Activated CD4-positive, alpha-beta memory T cell treated with anti-CD3 and anti-CD28 coated beads, Interleukin-2, amount 10 ng/mL, durations not matched to agents 7 days and 5 days (primary cell): ENCODE measurements around the gene MAP3K14. TPM values are rescaled to one million over a fixed set of nuclear protein-coding genes. Genes with fewer than 3 reads are reported as not detected.
A peak's percentile ranks its signal among the peaks of the same experiment; 100 is the strongest.

Experiments
- CTCF ChIA-PET: fragments of 350-600 bp; sonication (Branson Sonifier 250); formaldehyde crosslinking; loops from one replicate; lab custom pipeline; 2021; ENCODE audit warnings: antibody characterized with exemption, inconsistent platforms; lab: Charles Lee
- POLR2A ChIA-PET: fragments of 350-600 bp; sonication (Branson Sonifier 250); formaldehyde crosslinking; loops from one replicate; lab custom pipeline; 2021; ENCODE audit warnings: antibody characterized with exemption; lab: Charles Lee
- DNase-seq: peaks from one replicate; pipeline ENCODE4 v3.0.0-alpha.2; 2020
- H3K27ac Mint-ChIP-seq: one replicate; pipeline ENCODE4 v1.8.0; 2021; ENCODE audit warnings: mild to moderate bottlenecking, mixed read lengths
- H3K27me3 Mint-ChIP-seq: one replicate; pipeline ENCODE4 v1.8.0; 2021; ENCODE audit warnings: mixed read lengths
- H3K36me3 Mint-ChIP-seq: one replicate; pipeline ENCODE4 v1.8.0; 2021; ENCODE audit warnings: low read depth, mixed read lengths
- H3K4me1 Mint-ChIP-seq: one replicate; pipeline ENCODE4 v1.8.0; 2021; ENCODE audit warnings: mixed read lengths
- H3K4me3 Mint-ChIP-seq: one replicate; pipeline ENCODE4 v1.8.0; 2021; ENCODE audit warnings: mild to moderate bottlenecking, mixed read lengths
- H3K9me3 Mint-ChIP-seq: one replicate; pipeline ENCODE4 v1.8.0; 2021; ENCODE audit warnings: mixed read lengths
- total RNA-seq, 2 experiments: library from RNA; stranded (reverse); gene quantifications; one replicate each; pipeline ENCODE4 v1.2.3, GENCODE V29; 2021

The MAP3K14 gene
- total RNA-seq, 2 experiments from 2014 or later: 28.7 to 30.6 TPM

GRCh38 chr17:45319239-45319703, 2.5 kb upstream of the MAP3K14 start:
- peak overlapping the region; percentile 18 for H3K4me3 Mint-ChIP-seq
- no peaks in the 10 kb centered on the region for H3K27me3 Mint-ChIP-seq
- ChIA-PET CTCF (interaction anchor here (0.6 to 1.9 kb wide), 6 partner anchors 11 to 583 kb away, joined by 3 to 9 read pairs (median 4); no protein-coding TSS in a partner anchor), POLR2A (interaction anchor here (1.3 to 12.9 kb wide), 6 partner anchors 9 to 93 kb away, joined by 4 to 337 read pairs (median 18); partner anchors contain the start of gene FMNL1)
- peaks cover 56% of the 10 kb centered on the region for H3K4me1 Mint-ChIP-seq
- H3K27ac Mint-ChIP-seq: no peak overlapping the region
- peaks cover 19% of the 10 kb centered on the region for H3K36me3 Mint-ChIP-seq
- DNase-seq: no peak
- no peaks in the 10 kb centered on the region for H3K9me3 Mint-ChIP-seq

- peaks cover 61% of the 10 kb centered on the region for H3K4me1 Mint-ChIP-seq
- POLR2A ChIA-PET: interaction anchor here (0.7 to 12.9 kb wide), 7 partner anchors 8 to 1066 kb away, joined by 3 to 337 read pairs (median 27); partner anchors contain the start of gene FMNL1
- CTCF ChIA-PET: interaction anchor here (0.7 to 3.4 kb wide), 4 partner anchors 10 to 48 kb away, joined by 3 to 40 read pairs (median 6); no protein-coding TSS in a partner anchor
- peak overlapping the region; percentile 18 for H3K4me3 Mint-ChIP-seq
- peak overlapping the region; percentile 5 for H3K27ac Mint-ChIP-seq
- DNase-seq: no peak
- H3K36me3 Mint-ChIP-seq: peaks cover 24% of the 10 kb centered on the region
- no peaks in the 10 kb centered on the region for H3K9me3 Mint-ChIP-seq
- no peaks in the 10 kb centered on the region for H3K27me3 Mint-ChIP-seq
These were observed 1.9 kb upstream of the MAP3K14 start for GRCh38 chr17:45318561-45319230.

- ChIA-PET POLR2A (interaction anchor here (0.8 to 12.9 kb wide), 32 partner anchors 11 to 1101 kb away, joined by 3 to 337 read pairs (median 6); partner anchors contain the start of genes FMNL1, HEXIM1, HEXIM2 and NMT1), CTCF (interaction anchor here (0.6 to 3.4 kb wide), 25 partner anchors 9 to 182 kb away, joined by 3 to 40 read pairs (median 4); partner anchors contain the start of gene ACBD4)
- H3K4me3 Mint-ChIP-seq: peak overlapping the region; percentile 82
- H3K27ac Mint-ChIP-seq: peak overlapping the region; percentile 82
- H3K9me3 Mint-ChIP-seq: no peaks in the 10 kb centered on the region
- DNase-seq: peak; percentile 100
- peaks cover 32% of the 10 kb centered on the region for H3K36me3 Mint-ChIP-seq
- H3K27me3 Mint-ChIP-seq: no peaks in the 10 kb centered on the region
- peaks cover 73% of the 10 kb centered on the region for H3K4me1 Mint-ChIP-seq
These were observed 500 bp upstream of the MAP3K14 start for GRCh38 chr17:45317111-45317928.

- Mint-ChIP-seq H3K36me3 (peaks cover 45% of the 10 kb centered on the region), H3K27me3 (no peaks in the 10 kb centered on the region), H3K9me3 (no peaks in the 10 kb centered on the region), H3K4me3 (peak overlapping the region; percentile 86), H3K27ac (peak overlapping the region; percentile 93), H3K4me1 (peaks cover 74% of the 10 kb centered on the region)
- ChIA-PET CTCF (interaction anchor here (0.6 to 3.4 kb wide), 17 partner anchors 9 to 167 kb away, joined by 3 to 40 read pairs (median 5); partner anchors contain the start of gene HEXIM1), POLR2A (interaction anchor here (0.9 to 12.9 kb wide), 26 partner anchors 10 to 265 kb away, joined by 3 to 337 read pairs (median 8); partner anchors contain the start of genes FMNL1, HEXIM1, HEXIM2 and NMT1)
- no peak for DNase-seq
These were observed 979 bp downstream of the MAP3K14 start for GRCh38 chr17:45315648-45316433.

- Mint-ChIP-seq H3K9me3 (no peaks in the 10 kb centered on the region), H3K27ac (peak overlapping the region; percentile 93), H3K4me1 (peaks cover 75% of the 10 kb centered on the region), H3K27me3 (no peaks in the 10 kb centered on the region), H3K36me3 (peaks cover 54% of the 10 kb centered on the region), H3K4me3 (peak overlapping the region; percentile 86)
- ChIA-PET POLR2A (interaction anchor here (0.7 to 12.9 kb wide), 18 partner anchors 10 to 265 kb away, joined by 3 to 337 read pairs (median 8); partner anchors contain the start of genes FMNL1, HEXIM1, HEXIM2 and NMT1), CTCF (interaction anchor here (0.7 to 3.4 kb wide), 11 partner anchors 9 to 180 kb away, joined by 3 to 40 read pairs (median 5); partner anchors contain the start of gene ACBD4)
- DNase-seq: no peak
These were observed 1.8 kb downstream of the MAP3K14 start for GRCh38 chr17:45314741-45315647.

GRCh38 chr17:45313996-45314740, 2.7 kb downstream of the MAP3K14 start:
- H3K36me3 Mint-ChIP-seq: peaks cover 60% of the 10 kb centered on the region
- no peaks in the 10 kb centered on the region for H3K27me3 Mint-ChIP-seq
- CTCF ChIA-PET: interaction anchor here (0.7 to 2.3 kb wide), 9 partner anchors 12 to 179 kb away, joined by 3 to 9 read pairs (median 4); partner anchors contain the start of gene ACBD4
- peak overlapping the region; percentile 86 for H3K4me3 Mint-ChIP-seq
- H3K27ac Mint-ChIP-seq: peak overlapping the region; percentile 93
- POLR2A ChIA-PET: interaction anchor here (1.0 to 12.9 kb wide), 9 partner anchors 10 to 253 kb away, joined by 3 to 337 read pairs (median 30); partner anchors contain the start of genes FMNL1, HEXIM1, HEXIM2 and NMT1
- peaks cover 74% of the 10 kb centered on the region for H3K4me1 Mint-ChIP-seq
- H3K9me3 Mint-ChIP-seq: no peaks in the 10 kb centered on the region
- no peak for DNase-seq

GRCh38 chr17:45313421-45313771, 3.4 kb downstream of the MAP3K14 start:
- DNase-seq: no peak
- ChIA-PET POLR2A (interaction anchor here (1.8 to 12.9 kb wide), 7 partner anchors 9 to 165 kb away, joined by 5 to 337 read pairs (median 35); partner anchors contain the start of genes FMNL1 and HEXIM1), CTCF (interaction anchor here (0.8 to 4.3 kb wide), 7 partner anchors 13 to 94 kb away, joined by 3 to 54 read pairs (median 5); no protein-coding TSS in a partner anchor)
- H3K36me3 Mint-ChIP-seq: peaks cover 64% of the 10 kb centered on the region
- H3K4me1 Mint-ChIP-seq: peaks cover 74% of the 10 kb centered on the region
- peak overlapping the region; percentile 86 for H3K4me3 Mint-ChIP-seq
- H3K9me3 Mint-ChIP-seq: no peaks in the 10 kb centered on the region
- peak overlapping the region; percentile 93 for H3K27ac Mint-ChIP-seq
- H3K27me3 Mint-ChIP-seq: no peaks in the 10 kb centered on the region

GRCh38 chr17:45312477-45313420, 4.1 kb downstream of the MAP3K14 start:
- no peak for DNase-seq
- ChIA-PET POLR2A (interaction anchor here (0.8 to 12.9 kb wide), 22 partner anchors 8 to 841 kb away, joined by 3 to 337 read pairs (median 5); partner anchors contain the start of genes FMNL1, HEXIM1, HEXIM2 and NMT1), CTCF (interaction anchor here (0.8 to 4.3 kb wide), 18 partner anchors 8 to 178 kb away, joined by 3 to 54 read pairs (median 5); partner anchors contain the start of genes ACBD4 and HEXIM1)
- peak overlapping the region; percentile 93 for H3K27ac Mint-ChIP-seq
- H3K36me3 Mint-ChIP-seq: peaks cover 71% of the 10 kb centered on the region
- no peaks in the 10 kb centered on the region for H3K9me3 Mint-ChIP-seq
- peaks cover 75% of the 10 kb centered on the region for H3K4me1 Mint-ChIP-seq
- no peaks in the 10 kb centered on the region for H3K27me3 Mint-ChIP-seq
- H3K4me3 Mint-ChIP-seq: peak overlapping the region; percentile 65

- ChIA-PET POLR2A (interaction anchor here (0.8 to 12.9 kb wide), 22 partner anchors 8 to 842 kb away, joined by 3 to 337 read pairs (median 5); partner anchors contain the start of genes FMNL1, HEXIM1, HEXIM2 and NMT1), CTCF (interaction anchor here (0.8 to 4.3 kb wide), 19 partner anchors 9 to 177 kb away, joined by 3 to 54 read pairs (median 5); partner anchors contain the start of genes ACBD4 and HEXIM1)
- H3K9me3 Mint-ChIP-seq: no peaks in the 10 kb centered on the region
- H3K27ac Mint-ChIP-seq: peak overlapping the region; percentile 93
- H3K4me3 Mint-ChIP-seq: peak overlapping the region; percentile 65
- peak; percentile 88 for DNase-seq
- peaks cover 77% of the 10 kb centered on the region for H3K36me3 Mint-ChIP-seq
- no peaks in the 10 kb centered on the region for H3K27me3 Mint-ChIP-seq
- H3K4me1 Mint-ChIP-seq: peaks cover 75% of the 10 kb centered on the region
These were observed 4.9 kb downstream of the MAP3K14 start for GRCh38 chr17:45311760-45312476.
